ENCODE results near the gene GTPBP8. TPM values are rescaled to one million over a fixed set of nuclear protein-coding genes. Genes with fewer than 3 reads are reported as not detected.

Gene GTPBP8
- total RNA-seq, 1 donor from 2014 or later, result 25.2 TPM

DNA sequence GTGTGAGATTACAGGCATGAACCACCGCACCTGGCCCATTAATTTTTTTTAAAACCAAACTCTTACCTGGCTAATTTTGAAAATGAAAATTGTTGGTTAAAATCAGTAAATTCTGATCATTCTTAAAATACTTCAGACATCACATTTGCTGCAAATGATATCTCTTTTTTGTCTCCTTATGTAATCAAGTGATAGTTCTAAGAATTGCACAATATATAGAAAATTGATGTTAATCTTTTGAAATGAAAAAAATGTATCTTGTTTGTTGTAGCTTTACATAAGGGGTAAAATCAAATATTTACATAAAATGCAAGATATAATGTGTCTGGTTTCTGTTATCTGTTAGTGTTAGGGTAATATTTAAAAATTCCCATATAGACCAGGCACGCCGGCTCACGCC lies 5.0 kb downstream of the GTPBP8 start:
- Mint-ChIP-seq H3K4me3 (ENCODE audit: low read depth) (no peak overlapping the region), H3K36me3 (ENCODE audit: insufficient read depth) (peaks cover 3% of the 10 kb centered on the region), H3K9me3 (ENCODE audit: low read depth) (no peaks in the 10 kb centered on the region), H3K27me3 (no peaks in the 10 kb centered on the region), H3K27ac (no peak overlapping the region), H3K4me1 (ENCODE audit: low read depth) (peaks cover 12% of the 10 kb centered on the region)
- TF ChIP-seq CTCF (IDR thresholded peaks at IDR 0.05; ENCODE audit: unreplicated experiment), result no peak
- no peak for DNase-seq (ENCODE audit: low spot score, unreplicated experiment)

DNA sequence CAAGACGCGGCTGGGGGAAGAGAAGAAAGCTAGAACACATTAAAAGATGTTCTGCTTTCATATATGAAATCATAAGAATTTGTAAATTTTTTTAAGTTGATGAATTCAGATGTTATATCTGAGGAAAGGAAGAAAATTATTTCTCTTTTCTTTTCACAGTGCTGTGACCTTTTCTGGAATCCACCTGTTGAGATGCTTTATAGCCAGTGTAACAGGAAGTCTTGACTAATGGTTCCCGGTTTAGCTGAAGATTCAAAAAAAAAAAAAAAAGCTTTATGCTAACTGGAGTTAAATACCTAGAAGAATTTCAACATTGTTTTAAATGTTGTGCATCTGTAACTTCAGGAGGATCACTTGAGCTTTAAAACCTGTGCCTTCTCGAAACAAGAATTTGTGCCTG lies 9.9 kb downstream of the GTPBP8 start:
- no peaks in the 10 kb centered on the region for H3K27me3 Mint-ChIP-seq
- peaks cover 7% of the 10 kb centered on the region for H3K36me3 Mint-ChIP-seq (ENCODE audit: insufficient read depth)
- H3K4me1 Mint-ChIP-seq (ENCODE audit: low read depth), result no peaks in the 10 kb centered on the region
- H3K4me3 Mint-ChIP-seq (ENCODE audit: low read depth), result no peak overlapping the region
- no peak overlapping the region for H3K27ac Mint-ChIP-seq
- no peak for TF ChIP-seq CTCF (IDR thresholded peaks at IDR 0.05; ENCODE audit: unreplicated experiment)
- H3K9me3 Mint-ChIP-seq (ENCODE audit: low read depth), result no peaks in the 10 kb centered on the region
- DNase-seq (ENCODE audit: low spot score, unreplicated experiment), result no peak

DNA sequence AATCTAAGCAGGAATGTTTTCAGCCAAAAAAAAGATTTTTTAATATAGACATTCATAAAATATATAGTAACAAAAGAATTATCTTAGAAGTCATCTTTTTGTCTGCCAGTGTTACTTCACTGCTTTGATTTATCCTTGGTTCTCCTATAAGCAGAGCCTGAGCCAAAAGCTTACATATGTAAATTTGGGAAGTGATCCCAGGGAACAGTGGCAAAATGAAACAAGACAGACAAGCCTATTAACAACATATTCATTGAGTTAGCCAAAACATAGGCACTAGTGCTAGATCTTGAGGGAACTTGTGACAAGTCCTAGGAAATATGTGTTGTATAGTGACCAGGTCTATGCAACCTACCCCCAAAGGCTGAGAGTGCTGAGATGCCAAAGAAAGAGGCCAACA lies 11.3 kb downstream of the GTPBP8 start:
- no peaks in the 10 kb centered on the region for H3K9me3 Mint-ChIP-seq (ENCODE audit: low read depth)
- peaks cover 11% of the 10 kb centered on the region for H3K36me3 Mint-ChIP-seq (ENCODE audit: insufficient read depth)
- no peak overlapping the region for H3K27ac Mint-ChIP-seq
- H3K4me1 Mint-ChIP-seq (ENCODE audit: low read depth), result no peaks in the 10 kb centered on the region
- DNase-seq (ENCODE audit: low spot score, unreplicated experiment), result no peak
- TF ChIP-seq CTCF (IDR thresholded peaks at IDR 0.05; ENCODE audit: unreplicated experiment), result no peak
- no peaks in the 10 kb centered on the region for H3K27me3 Mint-ChIP-seq
- H3K4me3 Mint-ChIP-seq (ENCODE audit: low read depth), result no peak overlapping the region

DNA sequence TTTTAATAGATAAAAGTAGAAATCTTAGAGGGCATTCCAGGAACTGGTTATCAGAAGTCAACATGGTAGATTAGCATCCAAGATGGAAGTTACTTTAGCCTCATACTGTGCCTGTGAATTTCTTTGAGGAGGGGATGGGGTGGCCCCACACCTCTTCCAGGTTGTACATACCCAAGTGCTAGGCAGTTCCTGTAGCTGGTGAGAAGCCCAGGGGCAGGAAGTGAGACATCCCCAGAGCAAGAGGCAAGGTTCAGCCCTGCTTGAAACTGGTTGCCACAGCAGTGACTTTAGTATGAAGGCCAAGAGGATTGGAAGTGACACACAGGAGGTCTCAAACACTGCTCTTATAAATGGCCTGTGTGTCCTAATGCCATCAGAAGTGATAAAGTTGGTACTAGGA lies 11.9 kb downstream of the GTPBP8 start:
- Mint-ChIP-seq H3K4me1 (ENCODE audit: low read depth) (no peaks in the 10 kb centered on the region), H3K27ac (no peak overlapping the region), H3K27me3 (no peaks in the 10 kb centered on the region), H3K9me3 (ENCODE audit: low read depth) (no peaks in the 10 kb centered on the region), H3K36me3 (ENCODE audit: insufficient read depth) (peaks cover 13% of the 10 kb centered on the region), H3K4me3 (ENCODE audit: low read depth) (no peak overlapping the region)
- no peak for TF ChIP-seq CTCF (IDR thresholded peaks at IDR 0.05; ENCODE audit: unreplicated experiment)
- DNase-seq (ENCODE audit: low spot score, unreplicated experiment), result no peak

GRCh38 chr3:113005611-113006010 lies 14.8 kb downstream of the GTPBP8 start:
- no peaks in the 10 kb centered on the region for H3K27me3 Mint-ChIP-seq
- no peak overlapping the region for H3K4me3 Mint-ChIP-seq (ENCODE audit: low read depth)
- H3K4me1 Mint-ChIP-seq (ENCODE audit: low read depth), result peaks cover 4% of the 10 kb centered on the region
- TF ChIP-seq CTCF (IDR thresholded peaks at IDR 0.05; ENCODE audit: unreplicated experiment), result no peak
- no peaks in the 10 kb centered on the region for H3K9me3 Mint-ChIP-seq (ENCODE audit: low read depth)
- DNase-seq (ENCODE audit: low spot score, unreplicated experiment), result no peak
- H3K27ac Mint-ChIP-seq, result no peak overlapping the region
- peaks cover 18% of the 10 kb centered on the region for H3K36me3 Mint-ChIP-seq (ENCODE audit: insufficient read depth)

Measured in progenitor cell of endocrine pancreas (in vitro differentiated cells).